Panc1 (cell line): ENCODE data around the gene CD34.

Experiments
- CTCF ChIP-seq: fragments of 450-650 bp; IDR thresholded peaks from 2 replicates; pipeline ENCODE4 v1.5.1; 2017; ENCODE audit warnings: mild to moderate bottlenecking
- POLR2AphosphoS5 ChIP-seq: IDR thresholded peaks from 2 replicates; pipeline ENCODE4 v1.6.1; 2012; ENCODE audit warnings: mild to moderate bottlenecking, low read depth, low read length, moderate library complexity
- REST ChIP-seq, 2 experiments: IDR thresholded peaks; 2 replicates each; pipeline ENCODE4 v1.6.1; 2011 to 2012; ENCODE audit warnings: low read depth in 2 of 2, control low read depth in 1 of 2, low read length in 1 of 2, mild to moderate bottlenecking in 1 of 2, moderate library complexity in 1 of 2; ENCODE audit not compliant: insufficient read depth in 1 of 2
- SIN3A ChIP-seq: IDR thresholded peaks from 2 replicates; pipeline ENCODE4 v1.6.1; 2012; ENCODE audit warnings: low read depth, mild to moderate bottlenecking, low read length, moderate library complexity, borderline replicate concordance; ENCODE audit not compliant: insufficient read depth
- TCF7L2 ChIP-seq: IDR thresholded peaks from 2 replicates; pipeline ENCODE4 v1.6.1; 2011; ENCODE audit warnings: mild to moderate bottlenecking, low read depth, low read length, inconsistent platforms

GRCh38 chr1:207917080-207917479 lies 6.2 kb upstream of the CD34 start:
- TF ChIP-seq CTCF, result no peak
- TF ChIP-seq SIN3A, result no peak
- TF ChIP-seq REST (IDR thresholded peaks at IDR 0.05; ENCODE audit: insufficient read depth in 1 of 2, low read depth in 2 of 2, low read length in 1 of 2), result no peak
- no peak for TF ChIP-seq TCF7L2
- no peak for TF ChIP-seq POLR2AphosphoS5
